ENCODE measurements around the gene TDO2.

DNA sequence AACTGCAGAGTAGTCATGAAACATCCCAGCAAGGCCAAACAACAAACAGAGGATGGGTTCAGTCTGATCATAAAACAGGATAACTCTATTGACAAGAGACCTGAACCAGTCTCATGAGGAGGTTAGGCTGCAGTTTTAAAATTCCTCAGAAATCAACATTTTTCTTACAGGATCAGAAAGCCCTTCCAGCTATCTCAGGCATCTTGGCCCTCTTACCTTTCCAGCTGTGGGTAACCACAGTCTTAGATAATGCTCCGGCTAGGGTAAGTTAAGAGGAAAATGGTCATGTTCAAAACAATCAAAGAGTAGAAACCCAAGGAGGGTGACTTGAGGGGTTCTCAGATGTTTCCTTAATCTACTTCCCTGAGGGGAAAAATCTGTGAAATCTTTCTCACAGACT lies 45.0 kb downstream of the TDO2 start:
- TF ChIP-seq, protein P1, sequence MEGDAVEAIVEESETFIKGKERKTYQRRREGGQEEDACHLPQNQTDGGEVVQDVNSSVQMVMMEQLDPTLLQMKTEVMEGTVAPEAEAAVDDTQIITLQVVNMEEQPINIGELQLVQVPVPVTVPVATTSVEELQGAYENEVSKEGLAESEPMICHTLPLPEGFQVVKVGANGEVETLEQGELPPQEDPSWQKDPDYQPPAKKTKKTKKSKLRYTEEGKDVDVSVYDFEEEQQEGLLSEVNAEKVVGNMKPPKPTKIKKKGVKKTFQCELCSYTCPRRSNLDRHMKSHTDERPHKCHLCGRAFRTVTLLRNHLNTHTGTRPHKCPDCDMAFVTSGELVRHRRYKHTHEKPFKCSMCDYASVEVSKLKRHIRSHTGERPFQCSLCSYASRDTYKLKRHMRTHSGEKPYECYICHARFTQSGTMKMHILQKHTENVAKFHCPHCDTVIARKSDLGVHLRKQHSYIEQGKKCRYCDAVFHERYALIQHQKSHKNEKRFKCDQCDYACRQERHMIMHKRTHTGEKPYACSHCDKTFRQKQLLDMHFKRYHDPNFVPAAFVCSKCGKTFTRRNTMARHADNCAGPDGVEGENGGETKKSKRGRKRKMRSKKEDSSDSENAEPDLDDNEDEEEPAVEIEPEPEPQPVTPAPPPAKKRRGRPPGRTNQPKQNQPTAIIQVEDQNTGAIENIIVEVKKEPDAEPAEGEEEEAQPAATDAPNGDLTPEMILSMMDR (IDR thresholded peaks at IDR 0.05) = no peak
- TF ChIP-seq POLR2A (IDR thresholded peaks at IDR 0.05) = no peak
